ENCODE data around the gene SLC39A7.

The SLC39A7 gene

GRCh38 chr6:33170176-33171015 lies 30.3 kb upstream of the SLC39A7 start:
- in situ Hi-C loops (cut with HindIII; ENCODE audit: low sequenced_read_pairs), result no loop called here

- in situ Hi-C loops (cut with HindIII; ENCODE audit: low sequenced_read_pairs), result no loop called here
Measured at GRCh38 chr6:33171016-33171879, 29.4 kb upstream of the SLC39A7 start.

- in situ Hi-C loops (cut with HindIII; ENCODE audit: low sequenced_read_pairs), result no loop called here
Measured at GRCh38 chr6:33171880-33172687, 28.6 kb upstream of the SLC39A7 start.

GRCh38 chr6:33172688-33173534 lies 27.8 kb upstream of the SLC39A7 start:
- in situ Hi-C loops (cut with HindIII; ENCODE audit: low sequenced_read_pairs), result no loop called here

- in situ Hi-C loops (cut with HindIII; ENCODE audit: low sequenced_read_pairs), result no loop called here
Measured at GRCh38 chr6:33173535-33174180, 27.0 kb upstream of the SLC39A7 start.

- in situ Hi-C loops (cut with HindIII; ENCODE audit: low sequenced_read_pairs), result no loop called here
Measured at GRCh38 chr6:33174784-33175183, 25.9 kb upstream of the SLC39A7 start.

GRCh38 chr6:33175436-33176069 lies 25.1 kb upstream of the SLC39A7 start:
- in situ Hi-C loops (cut with HindIII; ENCODE audit: low sequenced_read_pairs), result no loop called here

GRCh38 chr6:33176906-33177305 lies 23.8 kb upstream of the SLC39A7 start:
- in situ Hi-C loops (cut with HindIII; ENCODE audit: low sequenced_read_pairs), result no loop called here

- in situ Hi-C loops (cut with HindIII; ENCODE audit: low sequenced_read_pairs), result no loop called here
Measured at GRCh38 chr6:33177552-33178446, 22.9 kb upstream of the SLC39A7 start.

- in situ Hi-C loops (cut with HindIII; ENCODE audit: low sequenced_read_pairs), result no loop called here
Measured at GRCh38 chr6:33178755-33179475, 21.8 kb upstream of the SLC39A7 start.

GRCh38 chr6:33181141-33181540 lies 19.5 kb upstream of the SLC39A7 start:
- in situ Hi-C loops (cut with HindIII; ENCODE audit: low sequenced_read_pairs), result no loop called here

- in situ Hi-C loops (cut with HindIII; ENCODE audit: low sequenced_read_pairs), result no loop called here
Measured at GRCh38 chr6:33183071-33183683, 17.5 kb upstream of the SLC39A7 start.

- in situ Hi-C loops (cut with HindIII; ENCODE audit: low sequenced_read_pairs), result no loop called here
Measured at GRCh38 chr6:33185190-33185589, 15.5 kb upstream of the SLC39A7 start.

- in situ Hi-C loops (cut with HindIII; ENCODE audit: low sequenced_read_pairs), result no loop called here
Measured at GRCh38 chr6:33185654-33186187, 14.9 kb upstream of the SLC39A7 start.

- in situ Hi-C loops (cut with HindIII; ENCODE audit: low sequenced_read_pairs), result no loop called here
Measured at GRCh38 chr6:33187809-33188208, 12.9 kb upstream of the SLC39A7 start.

- in situ Hi-C loops (cut with HindIII; ENCODE audit: low sequenced_read_pairs), result no loop called here
Measured at GRCh38 chr6:33189164-33189563, 11.5 kb upstream of the SLC39A7 start.

Data from endothelial cell of hepatic sinusoid (primary cell).